Endothelial cell of umbilical vein (primary cell): ENCODE results near the gene YWHAQ. TPM values are rescaled to one million over a fixed set of nuclear protein-coding genes. Genes with fewer than 3 reads are reported as not detected.

Experiments used
- BruUV-seq: library from RNA; stranded (reverse); fragments of 400-500 nt; replicated peaks from 2 replicates; lab custom pipeline; 2021; lab: Mats Ljungman, UMichigan
- CTCF ChIA-PET: fragments of 300-600, 350-600 bp; sonication (Branson Sonifier 250); formaldehyde crosslinking; loops from one replicate; lab custom pipeline; 2021; ENCODE audit warnings: antibody characterized with exemption, inconsistent platforms; lab: Charles Lee
- POLR2A ChIA-PET: fragments of 300-600, 350-600 bp; sonication (Branson Sonifier 250); formaldehyde crosslinking; loops from one replicate; lab custom pipeline; 2021; ENCODE audit warnings: antibody characterized with exemption, inconsistent platforms; lab: Charles Lee
- DNase-seq: peaks from one replicate; pipeline ENCODE4 v3.0.0-alpha.2; 2011; ENCODE audit warnings: low read depth, low spot score
- FAIRE-seq: peaks from 2 replicates; lab custom pipeline; 2011; peaks lifted over from hg19 to GRCh38; lab: Jason Lieb, UNC
- H2AFZ ChIP-seq: 2 replicates; pipeline ENCODE4 v1.6.0; 2012; ENCODE audit warnings: low read depth, low read length, control low read depth, inconsistent platforms
- H3K27ac ChIP-seq: 2 replicates; pipeline ENCODE4 v1.5.1; 2011; ENCODE audit warnings: low read depth, mild to moderate bottlenecking, control low read depth, low read length, moderate library complexity; ENCODE audit not compliant: insufficient read depth
- H3K27me3 ChIP-seq, 2 experiments: 2 replicates each; pipeline versions ENCODE4 v1.6.0 to v1.6.1; 2011; ENCODE audit warnings: low read length in 2 of 2, mixed read lengths in 1 of 2; ENCODE audit not compliant: control insufficient read depth in 2 of 2, insufficient read depth in 2 of 2
- H3K36me3 ChIP-seq, 2 experiments: 2 replicates in 1 of 2; 3 replicates in 1 of 2; pipeline ENCODE4 v1.5.1; 2011; ENCODE audit warnings: low read length in 2 of 2, mild to moderate bottlenecking in 1 of 2, moderate library complexity in 1 of 2; ENCODE audit not compliant: control insufficient read depth in 2 of 2, insufficient read depth in 2 of 2; ENCODE audit errors: extremely low read depth in 1 of 2
- H3K4me1 ChIP-seq: 3 replicates; pipeline ENCODE4 v1.5.1; 2011; ENCODE audit warnings: mild to moderate bottlenecking, low read length; ENCODE audit not compliant: control insufficient read depth, insufficient read depth; ENCODE audit errors: extremely low read depth
- H3K4me2 ChIP-seq: 2 replicates; pipeline ENCODE4 v1.6.1; 2011; ENCODE audit warnings: low read length, control low read depth, mixed read lengths; ENCODE audit not compliant: insufficient read depth
- H3K4me3 ChIP-seq, 3 experiments: fragments of 200-600 bp in 1 of 3; sonication (generic), shearing (Covaris generic) in 1 of 3; replicated peaks in 1 of 3; 2 replicates each; pipeline ENCODE4 v1.5.1; 2011 to 2016; ENCODE audit warnings: control low read depth in 3 of 3, low read length in 3 of 3, mild to moderate bottlenecking in 2 of 3, inconsistent platforms in 1 of 3, low read depth in 1 of 3, moderate library complexity in 1 of 3; ENCODE audit not compliant: insufficient read depth in 1 of 3
- H3K79me2 ChIP-seq: 2 replicates; pipeline ENCODE4 v1.6.0; 2012; ENCODE audit warnings: low read length, inconsistent platforms; ENCODE audit not compliant: control insufficient read depth, insufficient read depth
- H3K9ac ChIP-seq: replicated peaks from 2 replicates; pipeline ENCODE3; 2011; ENCODE audit warnings: low read length, control low read depth; ENCODE audit not compliant: insufficient read depth; ENCODE audit errors: extremely low read depth
- H3K9me1 ChIP-seq: replicated peaks from 3 replicates; pipeline ENCODE4 v1.6.0; 2011; ENCODE audit warnings: mild to moderate bottlenecking, low read length; ENCODE audit not compliant: control insufficient read depth, insufficient read depth; ENCODE audit errors: extremely low read depth
- H3K9me3 ChIP-seq: replicated peaks from 2 replicates; pipeline ENCODE4 v1.5.1; 2012; ENCODE audit warnings: low read length, inconsistent platforms; ENCODE audit not compliant: control insufficient read depth, insufficient read depth
- H4K20me1 ChIP-seq: replicated peaks from 2 replicates; pipeline ENCODE3; 2011; ENCODE audit warnings: mild to moderate bottlenecking, low read length; ENCODE audit not compliant: control insufficient read depth, insufficient read depth; ENCODE audit errors: extremely low read depth
- EZH2 ChIP-seq: IDR thresholded peaks from 2 replicates; pipeline ENCODE4 v1.6.1; 2012; ENCODE audit warnings: borderline replicate concordance, low read depth, mild to moderate bottlenecking, moderate library complexity, low read length, inconsistent platforms; ENCODE audit not compliant: severe bottlenecking
- FOS ChIP-seq: IDR thresholded peaks from 2 replicates; pipeline ENCODE4 v1.6.1; 2011; ENCODE audit warnings: mild to moderate bottlenecking, low read length, moderate library complexity, borderline replicate concordance; ENCODE audit not compliant: insufficient read depth
- GATA2 ChIP-seq: IDR thresholded peaks from 2 replicates; pipeline ENCODE4 v1.7.0; 2011; ENCODE audit warnings: low read depth, mild to moderate bottlenecking, moderate library complexity, mixed read lengths, low read length; ENCODE audit not compliant: insufficient read length, insufficient read depth
- JUN ChIP-seq: IDR thresholded peaks from 2 replicates; pipeline ENCODE4 v1.6.1; 2011; ENCODE audit warnings: borderline replicate concordance, low read depth; ENCODE audit not compliant: insufficient read length, insufficient read depth
- MAX ChIP-seq: IDR thresholded peaks from 2 replicates; pipeline ENCODE4 v1.6.1; 2011; ENCODE audit not compliant: insufficient read depth, insufficient read length
- MYC ChIP-seq: IDR thresholded peaks from one replicate; pipeline ENCODE4 v1.6.1; 2011; ENCODE audit warnings: mild to moderate bottlenecking, low read depth, low read length
- POLR2A ChIP-seq: IDR thresholded peaks from 2 replicates; pipeline ENCODE4 v1.6.1; 2012; ENCODE audit warnings: low read depth, mild to moderate bottlenecking, control low read depth, low read length
- POLR2AphosphoS5 ChIP-seq: IDR thresholded peaks from 2 replicates; pipeline ENCODE4 v1.6.1; 2012; ENCODE audit warnings: low read depth, mild to moderate bottlenecking, control low read depth, low read length, moderate library complexity; ENCODE audit not compliant: insufficient read depth
- dilution Hi-C: fragments of 300-500 bp; cut with MboI; formaldehyde crosslinking; loops from one replicate; pipeline ENCODE4 v1.15.0; 2019; ENCODE audit warnings: low sequenced_read_pairs; ENCODE audit not compliant: extremely low pct_ligation_motif_present
- intact Hi-C: fragments of 100-400 bp; cut with micrococcal nuclease; formaldehyde crosslinking; loops from one replicate; pipeline ENCODE4 v1.10.0; 2022
- polyA plus RNA-seq, 4 experiments: library from polyadenylated mRNA; depleted of rRNA in 3 of 4; stranded (reverse) in 3 of 4; unstranded in 1 of 4; fragments of >200 nt; gene quantifications; 2 replicates each; pipeline versions ENCODE4 v1.2.1 to v1.2.3, GENCODE V29; 2011 to 2012; ENCODE audit warnings: missing spikeins in 1 of 4
- total RNA-seq: library from RNA; stranded (reverse); gene quantifications from 2 replicates; pipeline ENCODE4 v1.2.3, GENCODE V29; 2021
- TF ChIP-seq, protein P1 (sequence below), 2 donors: IDR thresholded peaks; 1 replicate in 1 of 2; 2 replicates in 1 of 2; pipeline ENCODE4 v1.5.1; 2011; ENCODE audit warnings: low read length in 2 of 2, mild to moderate bottlenecking in 2 of 2, moderate library complexity in 2 of 2, control low read depth in 1 of 2, inconsistent platforms in 1 of 2, low read depth in 1 of 2; ENCODE audit not compliant: insufficient read depth in 1 of 2; ENCODE audit errors: extremely low read depth in 1 of 2

YWHAQ gene
- total and polyA plus RNA-seq, 2 donors (not counting 3 experiments of a cell fraction or from before 2014, with no cell fraction given) = 217 to 456 TPM

- Histone ChIP-seq H3K4me1 (peaks cover 22% of the 10 kb centered on the region), H3K36me3 (no peaks in the 10 kb centered on the region), H3K9me1 (no peaks in the 10 kb centered on the region), H3K9me3 (no peaks in the 10 kb centered on the region), H3K4me2 (no peak overlapping the region), H3K4me3 (no peak overlapping the region), H3K27me3 (no peaks in the 10 kb centered on the region), H3K9ac (no peak overlapping the region), H4K20me1 (no peaks in the 10 kb centered on the region), H3K27ac (peak overlapping the region; percentile 11), H2AFZ (peak overlapping the region; percentile 12), H3K79me2 (no peaks in the 10 kb centered on the region)
- TF ChIP-seq EZH2 (no peak), POLR2AphosphoS5 (no peak), POLR2A (no peak), MAX (no peak), JUN (no peak), FOS (no peak), GATA2 (no peak), MYC (no peak)
- TF ChIP-seq, protein P1, sequence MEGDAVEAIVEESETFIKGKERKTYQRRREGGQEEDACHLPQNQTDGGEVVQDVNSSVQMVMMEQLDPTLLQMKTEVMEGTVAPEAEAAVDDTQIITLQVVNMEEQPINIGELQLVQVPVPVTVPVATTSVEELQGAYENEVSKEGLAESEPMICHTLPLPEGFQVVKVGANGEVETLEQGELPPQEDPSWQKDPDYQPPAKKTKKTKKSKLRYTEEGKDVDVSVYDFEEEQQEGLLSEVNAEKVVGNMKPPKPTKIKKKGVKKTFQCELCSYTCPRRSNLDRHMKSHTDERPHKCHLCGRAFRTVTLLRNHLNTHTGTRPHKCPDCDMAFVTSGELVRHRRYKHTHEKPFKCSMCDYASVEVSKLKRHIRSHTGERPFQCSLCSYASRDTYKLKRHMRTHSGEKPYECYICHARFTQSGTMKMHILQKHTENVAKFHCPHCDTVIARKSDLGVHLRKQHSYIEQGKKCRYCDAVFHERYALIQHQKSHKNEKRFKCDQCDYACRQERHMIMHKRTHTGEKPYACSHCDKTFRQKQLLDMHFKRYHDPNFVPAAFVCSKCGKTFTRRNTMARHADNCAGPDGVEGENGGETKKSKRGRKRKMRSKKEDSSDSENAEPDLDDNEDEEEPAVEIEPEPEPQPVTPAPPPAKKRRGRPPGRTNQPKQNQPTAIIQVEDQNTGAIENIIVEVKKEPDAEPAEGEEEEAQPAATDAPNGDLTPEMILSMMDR (IDR thresholded peaks at IDR 0.05; ENCODE audit: extremely low read depth in 1 of 2, insufficient read depth in 1 of 2, low read depth in 1 of 2, low read length in 2 of 2) = no peak
- POLR2A ChIA-PET = no interaction called here
- DNase-seq (no peak), FAIRE-seq (no peak)
- BruUV-seq = no TSS peak
- intact Hi-C loops (no loop called here), dilution Hi-C loops (no loop called here)
- CTCF ChIA-PET = interaction anchor here (0.7 to 3.2 kb wide), 3 partner anchors 9 to 113 kb away, joined by 3 to 18 read pairs (median 4); no protein-coding TSS in a partner anchor
Observed at GRCh38 chr2:9657083-9657482, 26.3 kb upstream of the YWHAQ start.
